WTC11 (cell line): Measurements from ENCODE around the gene STIM2.

ENCODE experiments used
- IRF2 ChIP-seq: sonication (generic); formaldehyde crosslinking; IDR thresholded peaks from 2 replicates; pipeline ENCODE4 v1.8.0; 2022; ENCODE audit warnings: low read depth, missing genetic modification reagents, borderline replicate concordance
- SMAD4 ChIP-seq: sonication (generic); formaldehyde crosslinking; IDR thresholded peaks from 2 replicates; pipeline ENCODE4 v1.8.0; 2022; ENCODE audit warnings: mild to moderate bottlenecking, missing genetic modification reagents
- TCF7 ChIP-seq: sonication (generic); formaldehyde crosslinking; IDR thresholded peaks from 2 replicates; pipeline ENCODE4 v1.8.0; 2022; ENCODE audit warnings: mild to moderate bottlenecking, low read depth, missing genetic modification reagents, moderate library complexity
- TF ChIP-seq, protein P1 (sequence below): fragments of 250-450 bp; sonication (Bioruptor Pico); IDR thresholded peaks from 2 replicates; pipeline ENCODE4 v2.1.2; 2022; ENCODE audit warnings: mild to moderate bottlenecking, moderate library complexity
- TF ChIP-seq, protein P2 (sequence below): fragments of 200-600 bp; IDR thresholded peaks from 2 replicates; pipeline ENCODE4 v1.8.0; 2022; ENCODE audit warnings: antibody characterized with exemption
- TF ChIP-seq, protein P3 (sequence below): sonication (generic); formaldehyde crosslinking; IDR thresholded peaks from 2 replicates; pipeline ENCODE4 v1.8.0; 2022; ENCODE audit warnings: mild to moderate bottlenecking, missing genetic modification reagents
- TF ChIP-seq, protein P4 (sequence below): sonication (generic); formaldehyde crosslinking; IDR thresholded peaks from 2 replicates; pipeline ENCODE4 v1.8.1; 2023; ENCODE audit warnings: mild to moderate bottlenecking, moderate library complexity, missing genetic modification reagents

DNA sequence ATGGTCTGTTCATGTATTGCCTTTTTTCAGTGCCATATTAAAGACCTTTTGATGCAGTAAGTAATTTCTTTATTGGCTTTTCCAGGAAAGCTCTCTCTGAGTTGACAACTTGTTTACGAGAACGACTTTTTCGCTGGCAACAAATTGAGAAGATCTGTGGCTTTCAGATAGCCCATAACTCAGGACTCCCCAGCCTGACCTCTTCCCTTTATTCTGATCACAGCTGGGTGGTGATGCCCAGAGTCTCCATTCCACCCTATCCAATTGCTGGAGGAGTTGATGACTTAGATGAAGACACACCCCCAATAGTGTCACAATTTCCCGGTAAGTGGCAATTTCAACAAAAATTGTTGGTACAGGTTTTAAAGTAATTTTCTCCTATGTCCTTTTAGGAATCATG is 148.0 kb downstream of the STIM2 start:
- TF ChIP-seq, protein P1, sequence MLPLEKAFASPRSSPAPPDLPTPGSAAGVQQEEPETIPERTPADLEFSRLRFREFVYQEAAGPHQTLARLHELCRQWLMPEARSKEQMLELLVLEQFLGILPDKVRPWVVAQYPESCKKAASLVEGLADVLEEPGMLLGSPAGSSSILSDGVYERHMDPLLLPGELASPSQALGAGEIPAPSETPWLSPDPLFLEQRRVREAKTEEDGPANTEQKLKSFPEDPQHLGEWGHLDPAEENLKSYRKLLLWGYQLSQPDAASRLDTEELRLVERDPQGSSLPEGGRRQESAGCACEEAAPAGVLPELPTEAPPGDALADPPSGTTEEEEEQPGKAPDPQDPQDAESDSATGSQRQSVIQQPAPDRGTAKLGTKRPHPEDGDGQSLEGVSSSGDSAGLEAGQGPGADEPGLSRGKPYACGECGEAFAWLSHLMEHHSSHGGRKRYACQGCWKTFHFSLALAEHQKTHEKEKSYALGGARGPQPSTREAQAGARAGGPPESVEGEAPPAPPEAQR (CRISPR knock-in tag): no peak
- TF ChIP-seq, protein P2, sequence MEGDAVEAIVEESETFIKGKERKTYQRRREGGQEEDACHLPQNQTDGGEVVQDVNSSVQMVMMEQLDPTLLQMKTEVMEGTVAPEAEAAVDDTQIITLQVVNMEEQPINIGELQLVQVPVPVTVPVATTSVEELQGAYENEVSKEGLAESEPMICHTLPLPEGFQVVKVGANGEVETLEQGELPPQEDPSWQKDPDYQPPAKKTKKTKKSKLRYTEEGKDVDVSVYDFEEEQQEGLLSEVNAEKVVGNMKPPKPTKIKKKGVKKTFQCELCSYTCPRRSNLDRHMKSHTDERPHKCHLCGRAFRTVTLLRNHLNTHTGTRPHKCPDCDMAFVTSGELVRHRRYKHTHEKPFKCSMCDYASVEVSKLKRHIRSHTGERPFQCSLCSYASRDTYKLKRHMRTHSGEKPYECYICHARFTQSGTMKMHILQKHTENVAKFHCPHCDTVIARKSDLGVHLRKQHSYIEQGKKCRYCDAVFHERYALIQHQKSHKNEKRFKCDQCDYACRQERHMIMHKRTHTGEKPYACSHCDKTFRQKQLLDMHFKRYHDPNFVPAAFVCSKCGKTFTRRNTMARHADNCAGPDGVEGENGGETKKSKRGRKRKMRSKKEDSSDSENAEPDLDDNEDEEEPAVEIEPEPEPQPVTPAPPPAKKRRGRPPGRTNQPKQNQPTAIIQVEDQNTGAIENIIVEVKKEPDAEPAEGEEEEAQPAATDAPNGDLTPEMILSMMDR: no peak
- TF ChIP-seq, protein P3, sequence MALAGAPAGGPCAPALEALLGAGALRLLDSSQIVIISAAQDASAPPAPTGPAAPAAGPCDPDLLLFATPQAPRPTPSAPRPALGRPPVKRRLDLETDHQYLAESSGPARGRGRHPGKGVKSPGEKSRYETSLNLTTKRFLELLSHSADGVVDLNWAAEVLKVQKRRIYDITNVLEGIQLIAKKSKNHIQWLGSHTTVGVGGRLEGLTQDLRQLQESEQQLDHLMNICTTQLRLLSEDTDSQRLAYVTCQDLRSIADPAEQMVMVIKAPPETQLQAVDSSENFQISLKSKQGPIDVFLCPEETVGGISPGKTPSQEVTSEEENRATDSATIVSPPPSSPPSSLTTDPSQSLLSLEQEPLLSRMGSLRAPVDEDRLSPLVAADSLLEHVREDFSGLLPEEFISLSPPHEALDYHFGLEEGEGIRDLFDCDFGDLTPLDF (CRISPR knock-in tag): no peak
- TF ChIP-seq IRF2 (CRISPR knock-in tag): no peak
- TF ChIP-seq SMAD4: no peak
- no peak for TF ChIP-seq TCF7 (CRISPR knock-in tag)
- TF ChIP-seq, protein P4, sequence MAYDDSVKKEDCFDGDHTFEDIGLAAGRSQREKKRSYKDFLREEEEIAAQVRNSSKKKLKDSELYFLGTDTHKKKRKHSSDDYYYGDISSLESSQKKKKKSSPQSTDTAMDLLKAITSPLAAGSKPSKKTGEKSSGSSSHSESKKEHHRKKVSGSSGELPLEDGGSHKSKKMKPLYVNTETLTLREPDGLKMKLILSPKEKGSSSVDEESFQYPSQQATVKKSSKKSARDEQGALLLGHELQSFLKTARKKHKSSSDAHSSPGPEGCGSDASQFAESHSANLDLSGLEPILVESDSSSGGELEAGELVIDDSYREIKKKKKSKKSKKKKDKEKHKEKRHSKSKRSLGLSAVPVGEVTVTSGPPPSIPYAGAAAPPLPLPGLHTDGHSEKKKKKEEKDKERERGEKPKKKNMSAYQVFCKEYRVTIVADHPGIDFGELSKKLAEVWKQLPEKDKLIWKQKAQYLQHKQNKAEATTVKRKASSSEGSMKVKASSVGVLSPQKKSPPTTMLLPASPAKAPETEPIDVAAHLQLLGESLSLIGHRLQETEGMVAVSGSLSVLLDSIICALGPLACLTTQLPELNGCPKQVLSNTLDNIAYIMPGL (CRISPR knock-in tag): no peak
